Liver (tissue), 3 donors: ENCODE measurements around the gene NKAPL.

Source experiments
- CTCF ChIP-seq: fragments of 150-350 bp; IDR thresholded peaks from 2 replicates; pipeline ENCODE4 v1.5.1; 2017; ENCODE audit warnings: improper control_type of control experiment, low read depth, low read length; ENCODE audit not compliant: missing input control
- EGR1 ChIP-seq, 2 donors: IDR thresholded peaks; 2 replicates each; pipeline ENCODE4 v1.6.1; 2016 to 2018; ENCODE audit warnings: antibody characterized with exemption in 2 of 2, low read depth in 2 of 2
- GABPA ChIP-seq, 2 donors: IDR thresholded peaks in 1 of 2; conservative IDR thresholded peaks in 1 of 2; 2 replicates each; pipeline ENCODE4 v1.6.1; 2016; ENCODE audit warnings: antibody characterized with exemption in 2 of 2, mild to moderate bottlenecking in 1 of 2, moderate library complexity in 1 of 2
- HNF4A ChIP-seq, 2 donors: conservative IDR thresholded peaks; 2 replicates each; pipeline ENCODE4 v1.6.1; 2016; ENCODE audit warnings: antibody characterized with exemption in 2 of 2, mild to moderate bottlenecking in 2 of 2
- HNF4G ChIP-seq: IDR thresholded peaks from 2 replicates; pipeline ENCODE4 v1.6.1; 2016; ENCODE audit warnings: antibody characterized with exemption
- JUND ChIP-seq, 2 donors: IDR thresholded peaks; 2 replicates each; pipeline ENCODE4 v1.6.1; 2016; ENCODE audit warnings: antibody characterized with exemption in 2 of 2
- RAD21 ChIP-seq, 2 donors: IDR thresholded peaks; 2 replicates each; pipeline ENCODE4 v1.6.1; 2016; ENCODE audit warnings: antibody characterized with exemption in 2 of 2, mild to moderate bottlenecking in 2 of 2
- REST ChIP-seq: IDR thresholded peaks from 2 replicates; pipeline ENCODE4 v1.6.1; 2016; ENCODE audit warnings: antibody characterized with exemption, mild to moderate bottlenecking
- RXRA ChIP-seq, 2 donors: IDR thresholded peaks; 2 replicates each; pipeline ENCODE4 v1.6.1; 2017 to 2018; ENCODE audit warnings: antibody characterized with exemption in 2 of 2, mild to moderate bottlenecking in 1 of 2
- SP1 ChIP-seq: IDR thresholded peaks from 2 replicates; pipeline ENCODE4 v1.6.1; 2018; ENCODE audit warnings: antibody characterized with exemption, mild to moderate bottlenecking
- TAF1 ChIP-seq: conservative IDR thresholded peaks from 2 replicates; pipeline ENCODE4 v1.6.1; 2016; ENCODE audit warnings: antibody characterized with exemption, mild to moderate bottlenecking
- YY1 ChIP-seq: IDR thresholded peaks from 2 replicates; pipeline ENCODE4 v1.6.1; 2016; ENCODE audit warnings: antibody characterized with exemption, mild to moderate bottlenecking
- TF ChIP-seq, protein P1 (sequence below): IDR thresholded peaks from 2 replicates; pipeline ENCODE4 v1.6.1; 2016; ENCODE audit warnings: antibody characterized with exemption
- donor health status: healthy.
- donor health status: healthy.

DNA sequence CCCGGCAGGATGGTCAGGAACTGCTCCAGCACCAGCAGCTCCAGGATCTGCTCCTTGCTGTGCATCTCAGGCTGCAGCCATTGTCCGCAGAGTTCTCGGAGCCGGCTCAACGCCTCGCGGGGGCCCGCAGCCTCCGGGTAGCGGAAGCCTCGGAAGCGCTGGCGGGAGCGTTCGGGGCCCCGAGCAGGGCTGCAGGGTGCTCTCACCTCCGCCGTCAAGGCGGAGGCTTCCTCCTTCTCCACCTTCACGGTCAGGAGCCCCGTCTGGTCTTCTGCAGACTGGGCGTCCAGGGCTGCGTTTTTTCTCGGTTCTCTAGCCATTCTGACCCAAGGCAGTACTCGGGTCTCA is 7.5 kb upstream of the NKAPL start:
- TF ChIP-seq CTCF (no peak), SP1 (no peak), EGR1 (IDR thresholded peaks at IDR 0.05; ENCODE audit: low read depth in 2 of 2) (no peak), REST (no peak), TAF1 (no peak), HNF4A (conservative IDR thresholded peaks at IDR 0.05) (no peak), RAD21 (IDR thresholded peaks at IDR 0.05) (no peak), HNF4G (no peak), GABPA (IDR thresholded peaks at IDR 0.05 in 1 of 2, conservative IDR thresholded peaks at IDR 0.05 in 1 of 2) (no peak), RXRA (IDR thresholded peaks at IDR 0.05) (no peak), JUND (IDR thresholded peaks at IDR 0.05) (no peak), YY1 (no peak)
- TF ChIP-seq, protein P1, sequence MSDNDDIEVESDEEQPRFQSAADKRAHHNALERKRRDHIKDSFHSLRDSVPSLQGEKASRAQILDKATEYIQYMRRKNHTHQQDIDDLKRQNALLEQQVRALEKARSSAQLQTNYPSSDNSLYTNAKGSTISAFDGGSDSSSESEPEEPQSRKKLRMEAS: no peak
